ENCODE results near the gene KLHL22.

DNA sequence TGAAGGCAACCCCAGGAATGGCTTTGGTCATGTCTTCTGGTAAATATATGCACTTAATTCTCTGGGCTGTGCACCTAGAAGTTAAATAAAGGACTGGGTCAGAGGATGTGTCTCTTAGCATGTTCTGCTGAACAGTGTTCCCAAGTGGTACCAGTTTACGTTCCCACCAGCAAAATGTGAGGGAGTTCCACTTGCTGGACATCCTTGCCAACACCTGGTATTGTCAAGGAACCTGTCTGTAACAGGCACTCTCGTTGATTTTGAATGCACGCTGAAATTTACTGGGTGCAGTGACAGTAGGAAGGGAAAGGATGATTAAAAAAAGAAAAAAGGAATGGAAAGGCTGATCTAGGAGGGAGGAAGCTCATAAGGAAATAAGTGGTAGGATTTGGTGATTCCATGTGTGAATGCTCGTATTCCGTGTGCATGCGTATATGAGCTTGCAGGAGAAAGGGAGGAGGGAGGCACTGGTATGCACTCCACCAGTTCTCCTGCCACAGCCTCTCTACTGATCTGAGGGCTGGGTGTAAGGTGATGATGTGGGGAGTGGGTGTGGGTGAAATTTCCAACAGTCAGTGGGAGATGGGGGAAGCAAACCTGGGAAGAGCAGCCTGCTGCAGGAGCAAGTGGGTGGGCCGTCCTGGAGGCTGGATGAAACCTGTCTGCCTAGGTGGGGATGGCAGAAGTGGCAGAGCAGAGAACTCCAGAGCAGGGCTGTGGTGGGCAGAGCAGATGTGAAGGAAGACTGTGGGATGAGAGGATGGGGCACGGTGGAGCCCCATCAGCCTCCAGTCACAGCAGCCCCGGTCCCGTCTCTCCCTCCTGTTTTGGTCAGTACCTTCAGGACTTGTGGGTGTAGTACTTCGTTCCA, 26.8 kb upstream of the KLHL22 start:
- no peak for TF ChIP-seq CTCF (IDR thresholded peaks at IDR 0.05; ENCODE audit: poor library complexity)
- TF ChIP-seq EZH2 (IDR thresholded peaks at IDR 0.05; ENCODE audit: borderline replicate concordance): no peak

Measured in hepatocyte (in vitro differentiated cells).